GM15510 (cell line): ENCODE data around the gene ZDHHC6.

ENCODE experiments used
- POLR2A ChIP-seq: IDR thresholded peaks from 3 replicates; pipeline ENCODE4 v1.6.1; 2011; ENCODE audit warnings: borderline replicate concordance; ENCODE audit not compliant: insufficient read length; ENCODE audit errors: extremely low read depth

The ZDHHC6 gene, protein sequence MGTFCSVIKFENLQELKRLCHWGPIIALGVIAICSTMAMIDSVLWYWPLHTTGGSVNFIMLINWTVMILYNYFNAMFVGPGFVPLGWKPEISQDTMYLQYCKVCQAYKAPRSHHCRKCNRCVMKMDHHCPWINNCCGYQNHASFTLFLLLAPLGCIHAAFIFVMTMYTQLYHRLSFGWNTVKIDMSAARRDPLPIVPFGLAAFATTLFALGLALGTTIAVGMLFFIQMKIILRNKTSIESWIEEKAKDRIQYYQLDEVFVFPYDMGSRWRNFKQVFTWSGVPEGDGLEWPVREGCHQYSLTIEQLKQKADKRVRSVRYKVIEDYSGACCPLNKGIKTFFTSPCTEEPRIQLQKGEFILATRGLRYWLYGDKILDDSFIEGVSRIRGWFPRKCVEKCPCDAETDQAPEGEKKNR

DNA sequence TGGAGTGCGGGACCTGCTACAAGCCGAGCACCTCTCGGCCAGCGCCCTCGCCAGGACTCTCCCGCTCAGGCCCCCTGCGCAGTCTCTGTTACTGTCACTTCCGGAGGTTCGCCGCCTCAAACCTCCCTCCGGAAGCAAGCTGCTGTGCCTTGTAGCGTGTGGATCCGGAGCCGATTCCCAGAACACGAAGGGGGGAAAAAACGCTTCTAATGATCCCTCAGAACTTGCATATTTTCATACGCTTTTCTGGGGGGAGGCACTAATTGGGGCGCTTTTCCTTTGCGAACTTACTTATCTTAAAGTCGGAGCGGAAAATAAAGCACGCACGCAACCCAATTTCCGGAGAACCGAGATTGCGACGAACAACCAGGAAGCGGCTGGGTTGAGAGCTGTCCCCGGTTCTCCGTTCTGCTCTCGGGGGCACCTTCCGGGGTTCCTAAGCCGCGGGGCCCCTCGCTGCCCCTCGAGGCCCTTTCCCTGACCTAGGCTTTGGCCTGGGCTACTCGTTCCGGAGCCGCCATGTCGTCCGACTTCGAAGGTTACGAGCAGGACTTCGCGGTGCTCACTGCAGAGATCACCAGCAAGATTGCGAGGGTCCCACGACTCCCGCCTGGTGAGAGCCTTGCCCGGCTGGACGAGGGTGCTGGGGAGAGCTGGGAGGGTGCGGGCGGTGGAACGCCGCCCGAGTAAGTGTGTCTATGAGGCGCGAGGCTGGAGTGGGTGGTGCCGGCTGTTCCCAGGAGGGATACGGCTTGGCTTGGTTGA is at the start of gene ZDHHC6, which contains the start of gene VTI1A:
ZDHHC6 (minus strand) TSS at position 60 of the 765 bp plus-strand sequence. CDS start 1,478 bp downstream, outside the sequence.
VTI1A (plus strand) TSS at position 361 of the 765 bp plus-strand sequence; CDS start at position 520, 159 bp downstream.
- peak; percentile 90 for TF ChIP-seq POLR2A

DNA sequence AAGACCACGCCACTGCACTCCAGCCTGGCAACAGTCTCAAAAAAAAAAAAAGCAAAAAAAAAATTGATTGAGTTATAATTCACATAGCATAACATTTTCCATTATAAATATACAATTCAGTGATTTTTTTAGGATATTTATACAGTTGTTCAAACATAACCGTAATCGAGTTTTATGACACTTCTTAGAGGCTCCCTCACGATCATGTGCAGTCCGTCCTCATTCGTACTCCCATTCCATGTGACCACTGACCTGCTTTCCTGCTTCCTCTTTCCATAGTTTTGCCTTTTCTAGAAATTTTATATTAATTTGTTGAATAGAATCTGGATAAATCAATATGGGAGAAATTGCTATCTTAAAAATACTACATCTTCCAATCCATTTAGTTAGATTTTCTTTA is 46.0 kb upstream of the ZDHHC6 start:
- no peak for TF ChIP-seq POLR2A

DNA sequence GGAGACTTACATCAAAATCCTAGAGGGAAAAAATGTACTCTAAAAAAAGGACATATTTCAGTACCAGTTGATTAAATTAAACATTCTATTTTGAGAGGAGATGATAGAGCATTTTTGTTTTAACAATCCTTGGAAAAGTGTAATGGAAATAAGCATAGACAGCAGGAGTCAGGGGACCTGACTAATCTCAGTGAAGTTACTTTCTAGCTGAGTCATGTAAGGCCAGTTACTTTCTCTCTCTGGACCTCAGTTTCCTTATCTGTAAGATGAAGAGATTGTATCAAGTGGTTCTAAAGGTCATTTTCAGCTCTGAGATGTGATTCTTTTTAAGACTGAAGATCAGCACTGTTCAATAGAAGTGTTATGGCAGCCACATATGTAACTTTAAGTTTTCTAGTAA is 44.4 kb upstream of the ZDHHC6 start:
- TF ChIP-seq POLR2A: no peak

DNA sequence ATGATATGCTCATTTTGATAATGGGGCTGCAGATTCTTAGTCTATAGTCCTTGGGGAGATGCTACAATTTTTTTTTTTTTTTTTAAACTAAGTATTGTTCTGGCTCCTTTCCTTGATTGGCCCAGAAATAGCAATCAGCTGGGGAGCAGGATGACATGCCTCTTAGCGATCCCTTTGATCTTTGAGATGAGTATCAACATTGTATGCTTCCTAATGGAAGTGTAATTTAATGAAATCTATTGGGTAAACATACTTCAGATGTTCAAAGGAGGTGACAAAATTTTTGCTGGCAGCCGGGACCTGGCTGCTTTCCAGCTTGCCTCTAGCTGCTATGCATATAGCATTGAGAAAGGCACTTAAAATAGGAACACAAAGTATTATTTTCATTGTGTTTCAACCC is 43.8 kb upstream of the ZDHHC6 start:
- no peak for TF ChIP-seq POLR2A

DNA sequence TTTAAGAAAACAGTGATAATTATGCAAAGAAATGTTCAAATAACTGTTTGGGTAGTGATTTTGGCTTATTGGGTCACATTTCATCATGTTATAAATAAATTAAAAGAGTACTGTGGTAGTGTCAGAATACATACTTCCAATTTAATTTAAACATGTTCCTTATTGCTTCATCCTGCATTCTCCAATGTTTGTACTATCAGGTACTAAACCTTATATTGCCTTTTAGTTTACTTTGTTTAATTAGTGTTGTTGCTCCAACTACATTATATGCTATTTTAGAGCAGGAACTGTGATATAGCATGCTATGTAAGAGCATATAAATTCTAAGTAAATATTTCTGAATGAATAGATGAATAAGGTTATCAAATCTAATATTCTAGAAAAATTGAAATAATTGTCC is 41.2 kb upstream of the ZDHHC6 start:
- no peak for TF ChIP-seq POLR2A

DNA sequence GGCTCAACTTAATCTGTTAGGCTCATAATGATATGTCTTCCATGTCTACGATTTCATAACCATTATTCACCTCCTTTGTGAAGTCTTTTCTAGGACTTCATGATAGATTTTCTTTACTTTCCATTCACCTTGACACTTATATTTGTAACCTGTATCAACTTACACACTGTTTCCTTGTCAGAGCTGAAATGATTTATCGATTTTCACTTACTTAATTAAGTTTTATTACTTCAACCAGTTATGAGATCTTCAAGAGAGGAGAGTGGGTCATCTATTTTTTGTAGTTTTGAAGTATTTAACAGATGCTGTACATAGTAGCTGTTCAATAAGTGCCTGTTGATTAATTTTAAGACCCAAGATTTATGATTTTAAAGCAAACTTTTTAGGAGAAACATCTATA is 37.7 kb upstream of the ZDHHC6 start:
- TF ChIP-seq POLR2A: no peak

DNA sequence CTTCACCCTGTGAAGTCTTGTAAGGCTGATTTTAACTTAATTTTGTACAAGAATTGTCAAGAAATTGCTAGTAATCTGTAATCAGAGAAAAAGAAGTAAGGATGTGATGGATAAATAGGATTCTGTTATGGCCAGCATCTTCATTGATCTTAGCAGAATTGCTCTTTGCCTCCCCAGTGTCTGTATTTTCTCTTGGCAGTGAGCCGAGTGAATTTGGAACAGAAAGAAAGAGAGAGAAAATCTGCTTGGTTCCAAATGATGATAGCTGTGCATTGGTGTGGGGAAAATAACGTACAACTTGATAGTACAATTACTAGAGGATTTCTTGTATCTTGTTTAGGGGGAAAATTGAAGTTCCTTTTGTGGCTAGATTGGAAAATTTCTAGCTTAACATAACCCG is 34.9 kb upstream of the ZDHHC6 start:
- no peak for TF ChIP-seq POLR2A

DNA sequence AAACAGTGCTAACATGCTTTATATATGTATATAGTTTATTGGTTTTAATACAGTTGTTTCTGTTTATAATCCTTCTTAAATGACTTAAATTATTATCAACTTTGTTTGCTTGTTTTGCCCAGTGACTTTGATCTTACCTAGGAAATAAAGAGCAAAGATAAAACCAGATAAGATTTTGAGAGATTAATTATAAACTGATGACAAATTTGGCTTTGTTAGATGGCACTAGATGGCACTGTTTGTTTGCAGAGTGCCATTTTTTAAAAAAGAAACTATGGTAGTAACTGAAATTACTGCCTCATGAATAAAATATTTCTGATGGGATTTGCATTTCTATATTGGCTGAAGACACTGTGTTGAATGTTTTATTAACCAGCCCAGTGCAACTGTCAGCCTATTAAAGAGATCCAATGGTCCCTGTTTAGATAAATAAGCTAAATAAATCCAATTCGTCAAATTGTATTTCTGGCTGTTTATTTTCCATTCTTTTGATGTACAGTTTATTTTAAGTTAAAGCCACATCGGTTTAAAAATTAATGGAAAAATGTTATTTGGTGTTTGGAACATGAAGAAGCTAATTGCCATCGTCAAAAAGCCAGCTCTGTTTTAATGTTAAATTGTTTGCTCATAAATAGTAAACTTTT is 29.0 kb upstream of the ZDHHC6 start:
- TF ChIP-seq POLR2A: no peak

DNA sequence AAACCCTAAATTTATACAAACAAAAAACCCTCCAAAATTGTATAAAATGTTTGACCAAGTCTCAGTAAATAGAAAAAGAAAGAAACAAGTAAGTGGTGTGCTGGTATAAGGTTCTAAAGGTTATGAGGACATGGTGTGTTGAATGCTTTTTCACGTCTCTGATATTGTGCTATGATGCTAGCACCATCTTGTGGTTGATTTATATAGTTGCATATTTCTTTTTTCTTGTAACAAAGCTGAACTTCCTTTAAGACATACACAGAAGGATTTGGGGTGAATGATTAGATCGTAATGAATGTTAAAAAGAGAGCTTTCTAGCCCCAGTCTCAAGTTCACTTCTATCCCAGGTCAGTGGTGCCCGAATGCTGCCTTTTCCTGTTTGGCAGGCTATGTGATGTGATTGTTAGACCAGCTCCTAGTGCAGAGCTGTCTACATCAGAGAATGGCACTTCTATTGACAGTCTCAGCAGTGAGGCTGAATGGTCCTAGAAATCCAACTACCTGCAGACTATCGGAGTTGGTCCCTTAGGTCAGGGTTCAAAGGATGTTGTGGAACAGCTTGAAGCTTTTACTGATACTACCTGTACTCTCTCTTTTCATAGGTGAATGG is 25.3 kb upstream of the ZDHHC6 start:
- no peak for TF ChIP-seq POLR2A

DNA sequence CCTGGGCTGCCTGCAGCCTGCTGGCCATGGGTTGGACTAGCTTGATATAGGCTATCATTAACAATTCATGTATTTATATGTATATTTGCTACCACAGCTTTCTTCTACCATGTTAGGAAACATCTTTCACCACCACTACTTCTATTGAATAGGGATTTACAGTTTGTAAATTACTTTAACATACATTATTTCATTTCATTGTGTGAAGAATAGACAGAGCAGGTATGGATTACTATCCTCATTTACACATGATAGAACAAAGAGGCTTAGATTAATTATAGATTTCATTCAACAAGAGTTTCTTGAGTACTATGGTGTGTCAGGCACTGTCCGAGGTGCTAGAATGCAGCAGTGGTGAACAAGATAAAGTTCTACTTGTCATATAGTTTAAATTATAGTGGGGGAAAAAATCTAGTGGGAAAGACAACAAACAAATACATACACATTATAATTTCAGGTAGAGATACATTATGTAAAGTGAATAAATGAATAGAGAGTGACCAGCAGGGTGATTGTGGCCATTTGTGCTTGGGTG is 20.9 kb upstream of the ZDHHC6 start:
- no peak for TF ChIP-seq POLR2A

DNA sequence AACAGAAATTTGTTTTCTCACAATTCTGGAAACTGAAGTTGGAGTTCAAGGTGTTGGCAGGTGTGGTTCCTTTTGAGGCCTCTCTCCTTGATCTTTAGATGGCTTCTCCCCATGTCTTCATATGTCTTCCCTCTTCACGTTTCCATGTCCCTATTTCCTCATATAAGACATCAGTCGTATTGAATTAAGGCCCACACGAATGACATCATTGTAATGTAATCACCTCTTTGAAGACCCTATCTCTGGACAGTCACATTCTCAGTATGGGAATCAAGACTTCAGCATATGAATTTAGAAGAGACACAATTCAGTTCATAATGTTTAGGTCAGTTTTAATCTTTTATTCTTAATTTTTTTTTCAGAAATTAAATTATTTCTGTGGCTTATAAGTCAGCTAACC is 20.1 kb upstream of the ZDHHC6 start:
- no peak for TF ChIP-seq POLR2A

DNA sequence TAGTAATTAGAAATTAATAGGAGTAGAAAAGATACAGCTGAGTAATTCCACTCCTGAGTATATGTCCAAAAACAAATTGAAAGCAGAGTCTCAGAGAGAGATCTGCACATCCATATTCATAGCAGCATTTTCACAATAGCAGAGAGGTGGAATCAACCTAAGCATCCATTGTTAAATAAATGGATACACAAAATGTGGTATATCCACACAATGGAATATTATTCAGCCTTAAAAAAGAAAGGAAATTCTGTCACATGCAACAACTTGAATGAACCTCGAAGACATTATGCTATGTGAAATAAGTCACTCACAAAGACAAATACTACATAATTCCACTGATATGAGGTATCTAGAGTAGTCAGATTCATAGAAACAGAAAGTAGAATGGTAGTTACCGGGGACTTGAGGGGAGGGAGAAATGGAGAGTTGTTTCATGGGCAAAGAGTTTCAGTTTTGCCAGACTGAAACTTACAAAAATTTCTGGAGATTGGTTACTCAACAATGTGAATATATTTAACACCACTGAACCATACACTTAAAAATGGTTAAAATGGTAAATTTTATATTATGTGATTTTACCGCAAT is 18.7 kb upstream of the ZDHHC6 start:
- TF ChIP-seq POLR2A: no peak

DNA sequence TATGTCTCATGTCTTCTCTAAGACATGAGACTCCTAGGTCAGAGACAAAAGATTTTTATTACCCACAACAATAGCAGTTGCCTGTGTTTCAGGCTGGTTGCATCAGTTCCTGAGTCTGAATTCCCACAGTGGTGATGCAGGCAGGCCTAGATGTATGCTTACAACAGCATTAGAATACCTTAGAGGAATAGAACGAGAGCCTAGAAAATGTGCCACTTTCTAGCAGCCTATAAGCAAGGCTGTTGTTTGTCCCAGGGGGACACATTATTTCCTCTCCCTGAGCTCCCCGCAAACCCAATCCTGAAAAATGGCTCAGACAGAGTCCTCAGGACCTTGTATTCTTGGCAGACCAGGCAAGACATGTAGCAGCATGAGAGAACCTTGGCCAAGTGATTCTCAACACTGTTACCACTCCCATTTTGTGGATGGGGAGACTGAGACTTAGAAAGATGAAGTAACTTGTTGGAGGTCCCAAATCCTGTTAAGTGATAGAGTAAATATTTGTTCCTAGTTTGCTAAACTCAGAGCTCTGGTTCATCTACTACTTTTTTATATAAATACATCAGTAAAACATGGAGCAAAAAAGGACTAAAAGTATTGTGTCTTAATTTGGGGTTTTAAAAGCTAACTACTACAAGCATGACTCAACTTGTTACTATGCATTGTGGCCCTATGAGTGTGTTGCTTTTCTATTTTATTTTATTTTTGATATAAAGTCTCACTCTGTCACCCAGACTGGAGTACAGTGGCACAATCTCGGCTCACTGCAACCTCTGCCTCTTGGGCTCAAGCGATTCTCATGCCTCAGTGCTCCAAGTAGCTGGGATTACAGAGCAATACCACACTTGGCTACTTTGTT is 14.5 kb upstream of the ZDHHC6 start:
- no peak for TF ChIP-seq POLR2A
